22Rv1 (cell line): ENCODE results near the gene ATP6V0D1.
A peak's percentile ranks its signal among the peaks of the same experiment; 100 is the strongest.

ENCODE experiments used
- ZFX ChIP-seq: fragments of 450-650 bp; IDR thresholded peaks from 2 replicates; pipeline ENCODE4 v1.6.1; 2017; ENCODE audit warnings: antibody characterized with exemption, borderline replicate concordance
- TF ChIP-seq, protein P1 (sequence below): fragments of 450-650 bp; IDR thresholded peaks from 2 replicates; pipeline ENCODE4 v1.5.1; 2017; ENCODE audit warnings: mild to moderate bottlenecking

DNA sequence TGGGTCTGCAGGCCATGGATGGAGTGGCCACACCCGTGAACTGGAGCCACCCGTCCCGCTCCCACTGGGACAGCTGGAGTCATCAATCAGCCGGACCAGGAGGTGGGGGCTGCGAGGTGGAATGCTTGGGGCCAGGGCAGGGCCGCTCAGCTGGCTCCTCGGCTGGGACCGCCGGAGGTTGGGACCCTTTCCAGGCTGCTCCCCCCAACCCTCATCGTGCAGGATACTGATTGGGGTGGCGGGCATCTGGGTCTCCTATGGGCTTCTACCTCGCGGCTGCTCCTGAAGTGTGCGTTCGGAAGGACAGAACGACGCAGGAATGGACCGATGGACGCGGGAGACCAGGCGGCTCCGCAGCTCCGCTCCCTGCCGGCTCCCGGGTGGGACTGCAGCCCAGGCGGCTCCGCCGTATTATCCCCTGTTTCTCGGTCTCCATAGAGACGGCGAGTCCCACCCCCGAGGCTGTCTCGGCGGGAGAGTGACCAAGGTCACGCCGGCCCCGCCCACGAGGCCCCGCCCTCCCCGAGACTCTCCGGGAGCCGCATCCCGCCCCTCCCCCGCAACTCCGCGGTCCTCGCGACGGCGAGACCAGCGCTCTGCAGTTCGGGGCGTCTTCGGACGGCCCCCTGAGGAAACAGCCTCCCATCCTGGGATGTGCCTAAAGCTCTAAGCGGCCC, 87.7 kb downstream of the ATP6V0D1 start, which contains the start of gene TPPP3:
- TF ChIP-seq, protein P1, sequence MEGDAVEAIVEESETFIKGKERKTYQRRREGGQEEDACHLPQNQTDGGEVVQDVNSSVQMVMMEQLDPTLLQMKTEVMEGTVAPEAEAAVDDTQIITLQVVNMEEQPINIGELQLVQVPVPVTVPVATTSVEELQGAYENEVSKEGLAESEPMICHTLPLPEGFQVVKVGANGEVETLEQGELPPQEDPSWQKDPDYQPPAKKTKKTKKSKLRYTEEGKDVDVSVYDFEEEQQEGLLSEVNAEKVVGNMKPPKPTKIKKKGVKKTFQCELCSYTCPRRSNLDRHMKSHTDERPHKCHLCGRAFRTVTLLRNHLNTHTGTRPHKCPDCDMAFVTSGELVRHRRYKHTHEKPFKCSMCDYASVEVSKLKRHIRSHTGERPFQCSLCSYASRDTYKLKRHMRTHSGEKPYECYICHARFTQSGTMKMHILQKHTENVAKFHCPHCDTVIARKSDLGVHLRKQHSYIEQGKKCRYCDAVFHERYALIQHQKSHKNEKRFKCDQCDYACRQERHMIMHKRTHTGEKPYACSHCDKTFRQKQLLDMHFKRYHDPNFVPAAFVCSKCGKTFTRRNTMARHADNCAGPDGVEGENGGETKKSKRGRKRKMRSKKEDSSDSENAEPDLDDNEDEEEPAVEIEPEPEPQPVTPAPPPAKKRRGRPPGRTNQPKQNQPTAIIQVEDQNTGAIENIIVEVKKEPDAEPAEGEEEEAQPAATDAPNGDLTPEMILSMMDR, result peak; percentile 80
- no peak for TF ChIP-seq ZFX
